ENCODE data around the gene ZNF423.

- no peak for TF ChIP-seq L3MBTL2 (conservative IDR thresholded peaks at IDR 0.05)
- TF ChIP-seq BHLHE40 (IDR thresholded peaks at IDR 0.05; ENCODE audit: borderline replicate concordance), result no peak
- TF ChIP-seq FOXA1 (IDR thresholded peaks at IDR 0.05), result no peak
- no peak for TF ChIP-seq FOXM1 (IDR thresholded peaks at IDR 0.05; ENCODE audit: borderline replicate concordance)
These were observed 147.4 kb downstream of the ZNF423 start for GRCh38 chr16:49708491-49708890.
